HG02970 (cell line): ENCODE data around the gene UROC1.

Experiments
- ATAC-seq: cut with Tn5 transposase; IDR thresholded peaks from one replicate; pipeline ENCODE4 v1.9.1; 2021; ENCODE audit warnings: mild to moderate bottlenecking, moderate library complexity, moderate number of reproducible peaks; ENCODE audit not compliant: unreplicated experiment, low FRiP score

UROC1 gene

DNA sequence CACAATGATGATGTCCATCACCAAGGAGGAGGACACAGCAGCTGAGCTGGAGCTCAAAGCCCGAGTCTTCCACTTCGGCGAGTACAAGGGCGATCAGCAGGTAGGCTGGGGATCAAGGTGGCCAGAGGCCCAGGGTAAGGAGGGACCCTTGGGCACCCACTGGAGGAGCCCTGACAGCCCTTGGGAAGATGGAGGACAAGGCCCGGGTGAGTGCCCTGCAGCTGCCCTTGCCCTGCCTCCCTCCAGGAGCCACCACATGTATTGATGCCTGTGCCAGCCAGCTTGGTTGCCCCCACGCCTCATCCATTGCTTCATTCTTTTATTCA lies 84.5 kb downstream of the UROC1 start:
- no peak for ATAC-seq

DNA sequence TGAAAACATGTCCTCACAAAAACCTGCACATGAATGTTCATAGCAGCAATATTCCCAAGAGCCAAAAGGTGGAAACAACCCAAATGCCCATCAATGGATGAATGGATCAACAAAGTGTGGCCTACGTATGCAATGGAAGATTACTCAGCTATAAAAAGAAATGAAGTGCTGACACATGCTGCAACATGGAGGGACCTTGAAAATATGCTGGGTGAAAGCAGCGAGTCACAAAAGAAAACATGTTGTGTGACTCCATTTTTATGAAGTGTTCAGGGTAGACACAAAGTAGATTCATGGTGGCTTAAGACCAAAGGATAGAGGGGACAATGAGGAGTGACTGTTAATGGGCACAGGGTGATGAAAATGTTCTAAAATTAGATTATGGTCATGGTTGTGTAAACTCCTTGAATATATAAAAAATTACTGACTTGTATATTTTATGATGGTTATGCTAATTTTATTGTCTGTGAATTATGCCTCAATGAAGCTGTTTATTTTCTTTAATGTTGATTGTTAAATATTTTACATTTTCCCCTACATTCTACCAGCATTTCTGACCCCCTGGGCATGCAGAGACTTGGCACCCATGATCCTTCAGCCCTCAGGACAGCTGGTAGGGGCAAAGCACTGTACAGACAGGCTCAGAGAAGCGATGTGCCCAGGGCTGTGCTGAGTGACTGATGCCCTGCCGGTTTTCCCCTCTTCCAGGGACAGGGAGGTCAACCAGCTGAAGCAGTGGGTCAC lies 85.0 kb downstream of the UROC1 start:
- no peak for ATAC-seq
